Measurements from ENCODE around the gene CRELD2. TPM values are rescaled to one million over a fixed set of nuclear protein-coding genes. Genes with fewer than 3 reads are reported as not detected.
"Not testable (repeated sequence)": the region's sequence is repeated elsewhere in the genome, so short reads cannot be mapped to it uniquely, and the experiment has no call there.

Gene CRELD2
- total RNA-seq, 4 donors from 2014 or later, result 32.0 to 38.2 (median 34.2) TPM

- TF ChIP-seq POLR2AphosphoS5 (IDR thresholded peaks at IDR 0.05) (no peak), POLR2A (IDR thresholded peaks at IDR 0.05; ENCODE audit: low read depth) (no peak), CTCF (IDR thresholded peaks at IDR 0.05) (no peak), EP300 (IDR thresholded peaks at IDR 0.05) (no peak)
- H3K4me1 ChIP-seq, result peaks cover 0 to 7% (median 3%) of the 10 kb centered on the region in 4 donors
- no peak overlapping the region for H3K27ac ChIP-seq (replicated peaks in 1 of 4)
- no peak for DNase-seq (ENCODE audit: extremely low spot score)
- H3K9me3 ChIP-seq, result no peaks in the 10 kb centered on the region
- H3K4me3 ChIP-seq, result no peak overlapping the region
- 65% methylated on average over 2 of the region's 11 CpGs for WGBS
- no peaks in the 10 kb centered on the region for H3K27me3 ChIP-seq
- intact Hi-C loops (cut with DNase I), result no loop called here
- H3K36me3 ChIP-seq, result no peaks in the 10 kb centered on the region
Measured at GRCh38 chr22:49943405-49943765, 25.0 kb downstream of the CRELD2 start.

GRCh38 chr22:49943771-49944398 is 25.5 kb downstream of the CRELD2 start:
- Histone ChIP-seq H3K9me3 (no peaks in the 10 kb centered on the region), H3K36me3 (no peaks in the 10 kb centered on the region), H3K27ac (replicated peaks in 1 of 4) (no peak overlapping the region), H3K4me1 (peaks cover 0 to 5% (median under 1%) of the 10 kb centered on the region in 4 donors), H3K4me3 (no peak overlapping the region), H3K27me3 (no peaks in the 10 kb centered on the region)
- WGBS, result 98% methylated on average over 7 of the region's 25 CpGs
- intact Hi-C loops (cut with DNase I), result no loop called here
- no peak for DNase-seq (ENCODE audit: extremely low spot score)
- TF ChIP-seq POLR2AphosphoS5 (IDR thresholded peaks at IDR 0.05) (no peak), EP300 (IDR thresholded peaks at IDR 0.05) (no peak)

GRCh38 chr22:49944399-49944891 is 26.0 kb downstream of the CRELD2 start:
- no peak for DNase-seq (ENCODE audit: extremely low spot score)
- intact Hi-C loops (cut with DNase I), result no loop called here
- 99% methylated on average over 13 of the region's 13 CpGs for WGBS
- Histone ChIP-seq H3K4me3 (no peak overlapping the region), H3K36me3 (no peaks in the 10 kb centered on the region), H3K9me3 (no peaks in the 10 kb centered on the region), H3K4me1 (peaks cover 0 to 7% (median 0%) of the 10 kb centered on the region in 4 donors), H3K27me3 (no peaks in the 10 kb centered on the region), H3K27ac (replicated peaks in 1 of 4) (no peak overlapping the region)
- TF ChIP-seq CTCF (IDR thresholded peaks at IDR 0.05), result no peak
- TF ChIP-seq POLR2A (IDR thresholded peaks at IDR 0.05; ENCODE audit: low read depth), result no peak
- TF ChIP-seq EP300 (IDR thresholded peaks at IDR 0.05), result no peak
- no peak for TF ChIP-seq POLR2AphosphoS5 (IDR thresholded peaks at IDR 0.05)

GRCh38 chr22:49945042-49945794 is 26.8 kb downstream of the CRELD2 start:
- DNase-seq (ENCODE audit: extremely low spot score); H3K27ac ChIP-seq (replicated peaks in 1 of 4); H3K27me3 ChIP-seq; H3K36me3 ChIP-seq; intact Hi-C loops (cut with DNase I); H3K9me3 ChIP-seq; H3K4me3 ChIP-seq; H3K4me1 ChIP-seq: not testable (repeated sequence)
- 89% methylated on average over 15 of the region's 17 CpGs for WGBS

- no peaks in the 10 kb centered on the region for H3K36me3 ChIP-seq
- DNase-seq (ENCODE audit: extremely low spot score), result no peak
- H3K9me3 ChIP-seq, result no peaks in the 10 kb centered on the region
- H3K4me3 ChIP-seq, result no peak overlapping the region
- no peaks in the 10 kb centered on the region for H3K27me3 ChIP-seq
- 86% methylated on average over 14 of the region's 17 CpGs for WGBS
- peaks cover 1 to 10% (median 3%) of the 10 kb centered on the region in 4 donors for H3K4me1 ChIP-seq
- no peak overlapping the region for H3K27ac ChIP-seq (replicated peaks in 1 of 4)
- TF ChIP-seq CTCF (IDR thresholded peaks at IDR 0.05), result no peak
- no peak for TF ChIP-seq POLR2A (IDR thresholded peaks at IDR 0.05; ENCODE audit: low read depth)
- TF ChIP-seq POLR2AphosphoS5 (IDR thresholded peaks at IDR 0.05), result no peak
- TF ChIP-seq EP300 (IDR thresholded peaks at IDR 0.05), result no peak
- intact Hi-C loops (cut with DNase I), result no loop called here
Measured at GRCh38 chr22:49946612-49947295, 28.3 kb downstream of the CRELD2 start.
